Ureter (tissue), 1 donor: ENCODE data around the gene MAPK4. TPM values are rescaled to one million over a fixed set of nuclear protein-coding genes. Genes with fewer than 3 reads are reported as not detected.
"Not testable (repeated sequence)": the region's sequence is repeated elsewhere in the genome, so short reads cannot be mapped to it uniquely, and the experiment has no call there.

Experiments
- DNase-seq: peaks from one replicate; pipeline ENCODE4 v3.0.0-alpha.2; 2020; ENCODE audit warnings: low spot score
- total RNA-seq: library from RNA; stranded (reverse); gene quantifications from one replicate; pipeline ENCODE4 v1.2.4, GENCODE V29; 2023
- donor health status: DM: yes; HTN: yes; CAD: no.

The MAPK4 gene
- total RNA-seq, 1 donor from 2014 or later: 14.3 TPM

DNA sequence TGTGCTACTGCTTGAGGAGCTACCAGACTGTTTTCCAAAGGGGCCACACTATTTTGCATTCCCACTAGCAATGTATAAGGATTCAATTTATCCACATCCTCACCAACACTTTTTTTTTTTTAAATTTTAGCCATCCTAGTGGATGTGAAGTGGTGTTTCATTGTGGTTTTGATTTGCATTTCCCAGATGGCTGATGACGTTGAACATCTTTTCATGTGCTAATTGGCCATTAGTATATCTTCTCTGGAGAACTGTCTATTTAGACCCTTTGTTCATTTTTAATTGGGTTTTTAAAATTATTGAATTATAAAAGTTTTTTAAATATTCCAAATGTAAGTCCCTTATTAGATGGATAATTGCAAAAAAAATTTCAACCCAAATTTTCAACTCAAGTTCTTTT lies 121.1 kb downstream of the MAPK4 start:
- no peak for DNase-seq

DNA sequence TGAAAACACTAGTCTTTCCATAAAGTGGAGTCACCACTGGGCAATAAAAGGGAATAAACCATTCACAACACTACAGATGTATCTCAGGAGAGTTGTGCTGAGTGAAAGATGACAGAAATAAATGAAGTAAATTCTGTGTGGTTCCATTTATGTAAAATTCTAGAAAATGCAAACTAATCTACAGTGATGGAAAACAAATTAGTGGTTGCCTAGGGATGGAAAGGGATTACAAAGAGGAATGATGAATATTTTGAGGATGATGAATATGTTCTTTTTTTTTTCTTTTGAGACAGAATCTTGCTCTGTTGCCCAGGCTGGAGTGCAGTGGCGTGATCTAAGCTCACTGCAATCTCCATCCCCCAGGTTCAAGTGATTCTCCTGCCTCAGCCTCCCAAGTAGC lies 123.0 kb downstream of the MAPK4 start:
- no peak for DNase-seq

DNA sequence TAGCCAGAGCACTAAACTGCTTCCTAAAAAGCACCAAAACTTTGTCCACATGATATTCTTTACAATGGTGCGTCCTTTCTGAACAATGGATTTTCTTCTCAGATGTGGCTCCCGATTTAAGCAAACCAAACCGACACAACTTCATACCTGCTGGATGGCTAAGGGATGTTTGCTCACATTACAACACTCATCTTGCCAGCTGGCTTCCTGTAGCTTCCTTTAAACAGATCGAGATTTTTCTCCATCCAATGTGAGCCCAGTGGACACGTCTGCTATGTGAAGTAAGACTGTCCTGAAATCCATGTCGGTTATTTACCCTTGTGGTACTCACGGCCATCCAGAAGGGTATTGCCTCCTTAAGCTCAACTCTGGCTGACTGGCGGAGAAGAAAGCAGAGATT lies 126.5 kb downstream of the MAPK4 start:
- no peak for DNase-seq

DNA sequence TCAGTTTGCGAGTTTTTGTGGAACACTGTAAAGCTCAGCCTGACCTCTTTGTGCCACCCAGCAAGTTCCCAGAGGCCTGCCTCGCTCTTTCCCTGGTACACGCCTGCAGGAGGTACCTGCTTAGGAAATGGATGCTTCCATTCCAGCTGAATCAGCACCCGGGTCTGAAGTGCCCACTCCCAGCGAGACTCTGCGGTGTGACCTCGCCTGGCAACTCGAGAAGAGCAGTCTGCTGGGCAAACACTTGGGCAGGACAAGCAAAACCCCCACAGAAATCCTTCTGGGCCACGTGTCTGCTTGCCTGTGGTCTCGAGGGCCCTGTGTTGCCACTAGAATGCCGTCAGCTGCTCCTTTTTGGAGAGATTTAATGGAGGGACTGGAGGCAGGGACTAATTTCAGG lies 127.6 kb downstream of the MAPK4 start:
- no peak for DNase-seq

DNA sequence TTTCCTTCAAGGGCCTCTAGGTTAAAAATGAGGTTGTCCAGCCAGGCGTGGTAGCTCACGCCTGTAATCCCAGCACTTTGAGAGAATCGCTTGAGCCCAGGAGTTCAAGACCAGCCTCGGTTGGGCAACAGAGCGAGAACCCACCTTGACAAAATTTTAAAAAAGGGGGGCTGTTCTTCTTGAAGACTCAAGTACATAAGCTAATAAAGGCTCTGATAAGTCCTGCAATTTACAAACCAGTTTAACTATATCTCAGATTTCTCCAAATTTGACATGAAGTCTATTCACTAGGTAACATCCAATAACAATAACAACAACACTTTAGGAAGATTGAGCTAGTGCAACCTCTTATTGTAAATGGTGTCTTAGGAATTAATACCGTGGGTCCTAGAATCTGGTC lies 129.7 kb downstream of the MAPK4 start:
- no peak for DNase-seq

DNA sequence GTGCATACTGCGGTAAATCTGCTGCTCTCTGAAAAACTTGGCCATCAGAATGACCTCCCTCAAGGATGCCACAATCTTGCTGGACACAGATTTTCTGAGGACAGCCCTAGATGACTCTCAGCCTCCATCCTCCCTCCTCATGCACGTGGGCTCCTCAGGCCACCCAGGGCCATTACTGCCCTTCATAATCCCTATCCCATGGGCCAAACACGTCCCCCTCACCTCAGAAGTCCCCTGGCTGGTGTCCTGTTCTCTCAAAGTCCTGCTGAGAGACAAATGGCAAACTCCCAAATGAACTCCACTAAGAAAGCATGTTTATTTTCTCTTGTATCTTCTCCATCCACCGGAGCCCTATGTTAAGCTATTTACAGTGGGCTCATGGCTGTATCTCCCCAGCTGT lies 134.3 kb downstream of the MAPK4 start:
- no peak for DNase-seq

DNA sequence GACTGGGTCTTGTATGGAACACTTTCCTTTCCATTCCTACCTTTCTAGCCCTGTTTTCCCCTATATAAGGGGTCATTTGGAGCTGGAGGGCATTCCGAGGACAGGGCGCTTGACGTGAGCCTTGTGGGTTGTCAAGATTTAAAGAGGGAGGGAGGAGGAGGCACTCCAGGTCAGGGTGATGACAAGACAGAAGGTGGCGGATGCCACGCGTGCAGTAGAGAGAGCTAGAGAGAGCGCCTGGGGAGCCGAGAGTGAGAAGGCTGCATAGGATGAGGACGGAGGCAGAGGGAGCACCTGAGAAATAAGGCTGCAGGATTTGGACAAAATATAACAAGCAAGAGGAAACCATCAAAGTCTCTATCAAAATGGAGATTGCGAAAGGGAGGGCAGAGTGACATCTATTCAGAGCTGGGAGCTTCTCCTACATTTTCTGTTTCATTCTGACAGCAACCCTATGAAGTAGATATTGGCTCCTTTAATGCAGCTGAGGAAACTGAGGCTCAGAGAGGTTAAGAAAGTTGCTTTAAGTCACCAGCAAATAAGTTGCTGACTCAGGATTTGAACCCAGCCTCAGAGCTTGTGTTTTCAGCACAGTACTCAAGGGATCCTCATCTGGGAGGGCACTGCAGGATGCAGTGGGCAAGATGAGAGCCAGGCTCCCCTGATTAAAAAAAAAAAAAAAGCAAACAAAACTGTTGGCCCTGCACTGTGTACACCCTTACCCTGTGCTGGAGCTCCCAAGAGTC lies 135.7 kb downstream of the MAPK4 start:
- no peak for DNase-seq

DNA sequence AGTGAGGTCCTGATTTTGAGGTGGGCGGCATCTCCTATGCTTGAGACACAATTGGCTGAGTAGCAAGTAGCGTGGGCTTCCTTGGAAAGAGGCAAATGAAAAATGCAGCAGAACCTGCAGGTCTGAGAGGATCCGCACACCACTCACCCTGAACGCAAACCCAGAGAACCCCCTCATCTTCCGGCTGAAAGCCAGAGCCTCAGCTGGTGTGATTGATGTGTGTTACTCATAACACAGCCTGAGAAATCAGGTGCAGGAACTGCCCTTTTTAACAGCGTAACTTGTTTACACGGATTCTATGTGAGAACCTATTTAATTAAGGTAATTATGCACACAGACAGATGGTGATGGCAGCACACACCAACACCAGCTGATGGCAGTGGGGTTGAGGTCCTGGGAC lies 136.5 kb downstream of the MAPK4 start:
- DNase-seq: no peak

DNA sequence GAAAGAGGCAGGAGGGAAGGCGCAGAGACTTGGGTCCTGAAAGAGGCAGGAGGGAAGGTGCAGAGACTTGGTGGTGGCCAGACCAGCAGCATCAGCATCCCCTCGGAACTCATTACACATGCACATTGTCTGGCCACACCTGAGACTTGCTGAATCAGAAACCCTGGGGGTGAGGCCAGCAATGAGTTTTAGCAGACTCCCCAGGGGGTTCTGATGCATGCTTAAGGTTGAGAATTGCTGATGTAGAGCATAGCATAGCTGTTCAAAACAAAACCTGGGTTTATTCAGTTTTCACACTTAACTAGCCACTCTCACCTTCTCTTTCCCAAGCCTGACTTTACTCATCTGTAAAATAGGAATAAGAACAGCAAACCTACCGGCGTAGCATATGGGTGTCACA lies 137.0 kb downstream of the MAPK4 start:
- DNase-seq: no peak

DNA sequence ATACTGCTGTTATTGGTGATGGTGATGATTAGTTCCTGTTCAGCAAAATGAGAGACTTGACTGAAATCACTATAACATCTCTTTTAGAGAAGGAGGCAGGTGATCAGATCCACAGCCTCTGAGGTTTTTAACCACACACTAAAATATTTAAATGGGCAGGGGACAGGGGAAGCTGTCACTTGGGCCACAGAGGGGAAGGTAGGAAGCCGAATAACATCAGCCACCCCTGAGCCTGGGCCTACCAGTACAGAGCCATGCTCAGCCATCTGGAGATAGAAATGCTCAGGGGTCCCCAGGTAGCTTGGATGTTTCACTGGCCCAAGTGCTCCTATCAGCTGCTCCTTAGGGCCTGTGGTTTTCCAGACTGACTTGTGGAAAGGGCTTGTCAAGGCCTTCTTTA lies 137.6 kb downstream of the MAPK4 start:
- no peak for DNase-seq

DNA sequence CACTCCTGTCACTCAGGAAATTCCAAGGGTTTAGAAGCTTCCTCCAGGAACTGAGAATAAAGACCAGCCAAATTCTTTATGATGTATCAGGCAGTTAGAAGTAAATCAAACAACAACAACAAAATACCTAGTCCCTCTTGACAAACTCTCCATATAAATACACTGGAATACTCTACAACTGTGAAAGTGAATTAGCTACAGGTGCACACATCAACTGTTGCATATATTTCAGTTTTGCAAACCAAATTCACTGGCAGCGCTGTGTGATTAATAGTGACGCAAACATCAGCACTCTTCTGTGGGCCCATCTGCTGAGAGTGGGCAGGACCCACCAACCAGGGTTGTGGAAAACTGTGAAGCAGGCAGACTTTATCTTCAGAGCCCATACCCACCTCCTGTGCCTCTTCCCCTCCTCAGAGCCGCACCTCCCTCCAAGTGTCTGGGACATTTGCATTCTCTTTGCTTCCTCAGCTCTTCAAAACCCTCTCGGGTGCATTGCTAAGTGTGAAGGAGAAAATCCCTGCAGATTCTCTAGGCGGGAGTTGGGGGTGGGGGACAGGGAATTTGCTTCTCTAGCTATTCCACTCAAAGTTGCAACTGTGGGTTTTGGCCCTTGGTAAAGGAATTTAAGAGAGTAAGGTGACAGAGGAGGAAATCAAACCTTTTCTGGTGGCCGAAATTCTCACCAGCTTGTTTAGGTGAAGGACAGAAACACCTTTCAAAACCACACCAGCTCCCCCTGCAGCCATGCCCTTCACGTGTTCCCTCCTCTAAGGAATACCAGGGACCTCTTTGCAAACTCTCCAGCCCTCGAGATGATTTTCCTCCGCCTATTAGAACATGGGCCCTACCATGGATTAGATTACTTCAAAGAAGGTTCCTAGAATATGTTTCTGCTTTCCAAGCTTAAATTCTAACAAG lies 140.6 kb downstream of the MAPK4 start:
- no peak for DNase-seq

DNA sequence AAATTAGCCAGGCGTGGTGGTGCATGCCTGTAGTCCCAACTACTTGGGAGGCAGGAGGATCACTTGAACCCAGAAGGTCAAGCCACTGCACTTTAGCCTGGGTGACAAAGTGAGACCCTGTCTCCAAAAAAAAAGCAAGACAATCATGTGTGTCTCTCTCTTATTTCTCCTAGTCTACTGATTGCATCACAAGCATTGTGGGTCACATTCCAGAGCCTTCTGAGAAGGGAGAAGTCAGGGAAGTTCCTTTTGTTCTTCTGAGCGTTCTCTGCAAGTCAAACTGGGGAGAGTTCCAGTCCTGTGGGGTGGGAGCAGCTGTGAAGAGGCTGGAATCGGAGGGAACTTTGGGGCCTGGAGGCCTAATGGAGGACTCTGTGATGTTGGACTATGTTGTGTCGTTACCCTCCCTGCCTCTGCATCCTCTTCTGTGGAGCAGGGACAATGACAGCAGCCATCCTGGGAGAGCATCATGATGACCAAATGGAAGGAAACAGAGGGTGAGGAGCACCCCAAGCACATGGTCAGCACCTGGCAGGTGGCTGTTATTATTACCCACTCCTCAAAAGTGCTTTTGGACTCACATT lies 144.6 kb downstream of the MAPK4 start:
- no peak for DNase-seq

DNA sequence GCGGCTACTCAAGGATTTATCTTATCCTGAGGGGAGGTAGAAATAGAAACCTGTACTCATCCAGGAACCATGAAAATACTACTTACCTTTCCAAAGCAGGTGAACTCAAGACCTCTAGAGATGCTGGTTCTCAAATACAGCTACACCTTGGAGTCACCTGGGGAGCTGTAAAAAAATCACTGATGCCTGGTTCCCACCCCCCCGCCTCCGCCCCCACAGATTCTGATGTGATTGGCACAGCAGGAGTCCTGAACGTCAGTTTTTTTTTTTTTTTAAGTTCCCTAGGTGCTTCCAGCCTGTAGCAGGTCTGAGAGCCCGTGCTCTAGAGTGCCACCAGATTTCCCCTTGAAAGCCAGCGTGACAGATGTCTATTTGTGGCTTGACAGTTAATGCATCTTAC lies 146.3 kb downstream of the MAPK4 start:
- no peak for DNase-seq

DNA sequence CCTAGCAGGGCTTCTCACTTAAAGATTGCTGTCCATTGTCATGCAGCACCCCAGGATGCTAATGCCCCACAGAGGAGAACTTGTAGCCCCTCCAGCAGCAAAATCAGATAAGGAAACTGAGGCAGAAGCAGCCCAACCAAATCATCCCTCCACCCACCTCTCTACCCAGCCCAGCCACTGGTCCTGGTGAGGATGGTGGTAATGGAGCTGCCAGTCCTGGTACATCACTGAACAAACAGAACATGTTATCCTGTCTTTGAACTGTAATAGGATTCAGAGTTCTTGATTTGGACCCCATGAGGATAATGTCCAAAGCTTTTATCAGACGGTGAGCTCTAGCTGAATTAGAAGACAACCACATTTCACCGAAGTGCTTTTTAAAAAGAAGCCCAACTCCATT lies 146.8 kb downstream of the MAPK4 start:
- DNase-seq: no peak

DNA sequence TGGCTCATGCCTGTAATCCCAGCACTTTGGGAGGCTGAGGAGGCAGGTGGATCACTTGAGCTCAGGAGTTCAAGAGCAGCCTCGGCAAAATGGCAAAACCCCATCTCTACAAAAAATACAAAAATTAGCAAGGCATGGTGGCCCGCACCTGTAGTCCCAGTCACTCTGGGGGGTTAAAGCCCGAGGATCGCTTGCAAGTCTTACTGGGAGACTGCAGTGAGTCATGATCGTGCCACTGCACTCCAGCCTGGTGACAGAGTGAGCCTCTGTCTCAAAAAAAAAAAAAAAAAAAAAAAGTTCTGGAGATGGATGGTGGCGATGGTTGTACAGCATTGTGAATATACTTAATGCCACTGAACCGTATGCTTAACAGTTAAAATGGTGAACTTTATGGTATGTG lies 147.4 kb downstream of the MAPK4 start:
- not testable (repeated sequence) for DNase-seq

DNA sequence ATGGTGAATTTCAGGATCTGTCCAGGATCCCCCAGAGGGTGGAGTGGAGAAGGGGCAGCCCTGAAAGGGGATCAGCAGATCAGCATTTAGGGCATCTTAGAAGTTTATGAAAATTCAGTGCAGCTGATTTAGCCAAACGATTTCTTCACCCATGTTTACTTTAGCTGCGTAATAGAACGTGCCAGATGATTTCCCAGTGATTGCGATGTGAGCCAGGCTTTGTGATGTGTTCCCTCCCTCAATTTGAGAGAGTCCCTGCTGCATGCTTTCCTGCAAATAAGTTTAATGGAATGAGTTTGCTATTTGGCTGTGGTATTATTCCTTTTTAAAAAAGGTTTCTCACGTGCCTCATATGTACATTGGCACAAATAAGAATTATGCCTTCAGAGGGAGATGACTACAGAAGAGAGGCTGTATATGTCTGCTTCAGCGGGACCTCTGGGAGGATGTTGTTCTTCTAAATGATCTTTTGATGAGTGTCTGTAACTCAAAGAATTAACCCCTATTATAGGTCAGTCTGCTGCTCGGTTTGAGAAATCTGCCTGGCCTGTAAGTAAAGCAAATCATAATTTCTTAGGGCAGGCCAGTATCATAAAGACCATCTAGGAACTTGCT lies 148.1 kb downstream of the MAPK4 start:
- DNase-seq: peak; percentile 53

DNA sequence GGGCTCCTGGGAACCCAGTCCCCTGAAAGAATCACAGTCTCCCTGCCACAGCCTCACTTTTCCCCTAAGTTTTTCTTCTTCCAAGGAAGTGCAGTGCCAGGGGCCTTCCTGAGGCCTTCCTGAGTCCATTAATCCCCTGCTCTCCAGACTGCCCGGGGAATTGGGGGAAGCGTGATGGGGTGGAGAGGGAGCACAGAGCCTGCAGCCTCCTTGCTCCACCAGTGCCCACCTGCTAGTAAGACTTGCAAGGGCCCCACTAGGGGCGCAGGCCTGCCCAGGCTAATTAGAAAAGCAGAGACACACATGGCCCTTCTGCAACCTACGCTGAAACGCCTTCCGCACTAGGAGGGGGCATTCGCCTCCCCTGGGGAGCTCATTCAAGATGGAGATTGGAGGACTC lies 149.3 kb downstream of the MAPK4 start:
- DNase-seq: no peak

DNA sequence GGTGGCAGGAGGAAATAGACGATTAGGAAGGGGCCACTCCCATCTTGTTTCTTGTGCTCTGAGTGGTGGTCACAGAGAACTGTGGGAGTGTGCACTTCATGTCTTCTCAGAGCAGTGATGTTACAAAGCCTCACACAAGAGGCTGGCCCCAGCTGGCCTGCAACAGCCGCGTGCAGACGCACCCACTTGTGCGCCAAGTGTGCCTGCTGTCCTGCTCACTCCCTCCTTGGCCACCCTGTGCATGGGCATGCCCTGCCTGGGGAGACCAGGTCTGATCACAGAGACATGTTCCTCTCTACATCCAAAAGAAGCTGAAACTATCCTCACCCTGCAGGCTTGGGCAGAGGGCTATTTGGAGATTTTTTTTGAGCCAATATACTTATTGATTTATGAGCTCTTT lies 151.5 kb downstream of the MAPK4 start:
- DNase-seq: no peak

DNA sequence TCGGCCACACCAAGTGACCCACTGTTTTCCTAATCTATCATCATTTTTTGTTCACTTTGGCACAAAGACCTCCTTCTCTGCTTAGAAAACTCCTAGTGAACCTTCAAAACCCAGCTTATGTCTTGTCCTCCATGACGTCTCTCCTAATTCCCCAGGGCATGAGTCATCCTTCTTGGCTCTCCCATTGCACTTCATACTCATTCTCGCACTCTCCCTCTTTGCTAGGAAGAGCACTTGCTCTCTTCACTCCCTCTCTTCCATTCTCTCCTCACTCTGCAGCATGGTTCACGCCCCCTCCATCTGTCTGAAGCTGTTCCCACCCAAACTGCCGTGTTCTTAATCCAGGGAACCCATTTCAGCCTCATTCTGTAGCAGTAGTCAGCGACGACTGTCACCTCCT lies 156.0 kb downstream of the MAPK4 start:
- no peak for DNase-seq

DNA sequence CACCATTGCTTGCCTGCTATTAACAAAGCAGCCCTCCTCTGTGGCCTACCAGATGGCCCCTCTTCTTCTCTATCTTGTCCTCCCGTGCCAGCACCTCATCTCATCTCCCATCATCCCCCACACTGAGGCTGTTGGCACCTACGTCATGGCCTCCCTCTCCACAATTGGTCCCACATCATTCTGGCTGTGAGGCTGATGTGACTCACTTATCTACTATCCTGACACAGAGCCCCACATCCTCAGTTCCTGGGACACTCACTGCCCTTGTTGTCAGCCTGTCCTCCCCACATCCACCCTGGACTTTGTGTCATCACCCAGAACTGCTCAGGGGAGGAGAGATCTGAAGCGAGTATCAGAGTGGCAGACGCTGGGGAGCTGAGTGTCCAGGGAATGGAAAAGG lies 157.0 kb downstream of the MAPK4 start:
- no peak for DNase-seq

DNA sequence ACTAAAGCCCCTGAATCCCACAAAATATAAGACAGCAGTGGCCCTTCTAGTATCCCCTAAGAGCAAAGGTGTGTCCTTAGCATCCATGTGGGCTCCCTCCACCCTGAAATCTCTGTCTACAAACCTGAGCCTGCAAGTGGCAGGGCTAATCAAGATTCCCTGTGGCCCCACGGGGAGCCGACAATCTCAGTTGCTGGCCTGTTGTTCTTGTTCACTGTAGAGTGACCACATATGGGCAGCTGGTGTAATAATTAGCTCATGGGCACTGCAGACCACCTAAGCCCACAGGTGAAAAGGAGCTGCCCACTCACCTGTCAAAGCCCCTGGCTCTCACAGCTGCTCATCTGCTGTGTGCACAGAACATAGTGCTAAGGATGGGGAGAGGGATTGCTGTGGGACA lies 157.7 kb downstream of the MAPK4 start:
- DNase-seq: no peak
